ENCODE results near the gene TXNL4A.
"Not testable (repeated sequence)": the region's sequence is repeated elsewhere in the genome, so short reads cannot be mapped to it uniquely, and the experiment has no call there.

Gene TXNL4A

GRCh38 chr18:79963658-79964329 lies 24.6 kb downstream of the TXNL4A start:
- Histone ChIP-seq H3K27ac (no peak overlapping the region), H3K4me3 (peak overlapping the region; percentile 81)
- DNase-seq (ENCODE audit: low spot score): no peak
- no peak for TF ChIP-seq CTCF (IDR thresholded peaks at IDR 0.05)

GRCh38 chr18:79962835-79963657 lies 25.3 kb downstream of the TXNL4A start:
- no peak for DNase-seq (ENCODE audit: low spot score)
- Histone ChIP-seq H3K4me3 (no peak overlapping the region), H3K27ac (no peak overlapping the region)
- TF ChIP-seq CTCF (IDR thresholded peaks at IDR 0.05): no peak

- H3K4me3 ChIP-seq: no peak overlapping the region
- no peak for TF ChIP-seq CTCF (IDR thresholded peaks at IDR 0.05)
- DNase-seq (ENCODE audit: low spot score): no peak
- H3K27ac ChIP-seq: no peak overlapping the region
These were observed 26.1 kb downstream of the TXNL4A start for GRCh38 chr18:79962311-79962710.

- Histone ChIP-seq H3K27ac (no peak overlapping the region), H3K4me3 (no peak overlapping the region)
- no peak for DNase-seq (ENCODE audit: low spot score)
- no peak for TF ChIP-seq CTCF (IDR thresholded peaks at IDR 0.05)
These were observed 26.7 kb downstream of the TXNL4A start for GRCh38 chr18:79961527-79962291.

GRCh38 chr18:79960921-79961526 lies 27.3 kb downstream of the TXNL4A start:
- Histone ChIP-seq H3K4me3 (no peak overlapping the region), H3K27ac (no peak overlapping the region)
- TF ChIP-seq CTCF (IDR thresholded peaks at IDR 0.05): no peak
- no peak for DNase-seq (ENCODE audit: low spot score)

- H3K4me3 ChIP-seq; DNase-seq (ENCODE audit: low spot score); H3K27ac ChIP-seq: not testable (repeated sequence)
These were observed 28.1 kb downstream of the TXNL4A start for GRCh38 chr18:79960161-79960801.

Data from coronary artery (tissue), 2 donors.